ENCODE data around the gene DPEP2NB.
A peak's percentile ranks its signal among the peaks of the same experiment; 100 is the strongest.

DPEP2NB gene

DNA sequence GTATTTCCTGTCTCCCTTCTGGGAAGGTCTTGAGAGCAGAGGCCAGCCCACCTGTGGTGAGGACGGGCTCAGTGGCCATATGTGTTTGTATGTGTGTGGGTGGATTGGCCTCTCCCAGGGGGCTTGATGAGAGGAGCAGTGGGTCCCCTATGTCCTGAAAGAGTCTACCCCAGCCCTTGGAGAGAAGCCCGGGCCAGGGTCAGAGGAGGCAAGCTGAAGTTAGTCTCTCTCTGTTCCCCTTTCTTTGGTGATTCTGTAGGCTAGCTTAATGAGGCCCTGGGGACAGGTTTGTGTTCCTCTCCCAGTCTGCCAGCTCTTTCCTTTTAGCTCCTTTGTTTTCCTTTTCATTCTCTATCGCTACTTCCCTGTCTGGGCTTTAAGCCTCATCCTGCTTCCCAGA is 45.7 kb upstream of the DPEP2NB start:
- Histone ChIP-seq H2AFZ (ENCODE audit: low read length) (no peak overlapping the region), H3K36me3 (ENCODE audit: insufficient read depth, low read length) (peaks cover 7% of the 10 kb centered on the region; the same call in 1 of the 2 replicates), H4K20me1 (ENCODE audit: insufficient read depth, low read length, poor library complexity, severe bottlenecking) (no peaks in the 10 kb centered on the region), H3K27me3 (ENCODE audit: insufficient read depth, low read length, poor library complexity, severe bottlenecking) (no peaks in the 10 kb centered on the region), H3K9me3 (ENCODE audit: insufficient read depth, low read depth, low read length) (no peaks in the 10 kb centered on the region), H3K4me3 (ENCODE audit: low read length, poor library complexity, severe bottlenecking) (no peak overlapping the region), H3F3A (ENCODE audit: low read depth) (no peaks in the 10 kb centered on the region), H3K4me1 (ENCODE audit: insufficient read depth, low read length, poor library complexity, severe bottlenecking) (peaks cover 37% of the 10 kb centered on the region), H3K9ac (ENCODE audit: low read depth, low read length, poor library complexity, severe bottlenecking) (no peak overlapping the region), H3K9me2 (replicated peaks; ENCODE audit: low read depth, low read length) (no peaks in the 10 kb centered on the region), H3K4me2 (ENCODE audit: low read depth, low read length, poor library complexity, severe bottlenecking) (no peak overlapping the region), H3K79me2 (ENCODE audit: insufficient read depth, low read length) (no peaks in the 10 kb centered on the region)
- no peak for TF ChIP-seq EZH2phosphoT487 (IDR thresholded peaks at IDR 0.05; ENCODE audit: borderline replicate concordance)
- TF ChIP-seq, protein P1, sequence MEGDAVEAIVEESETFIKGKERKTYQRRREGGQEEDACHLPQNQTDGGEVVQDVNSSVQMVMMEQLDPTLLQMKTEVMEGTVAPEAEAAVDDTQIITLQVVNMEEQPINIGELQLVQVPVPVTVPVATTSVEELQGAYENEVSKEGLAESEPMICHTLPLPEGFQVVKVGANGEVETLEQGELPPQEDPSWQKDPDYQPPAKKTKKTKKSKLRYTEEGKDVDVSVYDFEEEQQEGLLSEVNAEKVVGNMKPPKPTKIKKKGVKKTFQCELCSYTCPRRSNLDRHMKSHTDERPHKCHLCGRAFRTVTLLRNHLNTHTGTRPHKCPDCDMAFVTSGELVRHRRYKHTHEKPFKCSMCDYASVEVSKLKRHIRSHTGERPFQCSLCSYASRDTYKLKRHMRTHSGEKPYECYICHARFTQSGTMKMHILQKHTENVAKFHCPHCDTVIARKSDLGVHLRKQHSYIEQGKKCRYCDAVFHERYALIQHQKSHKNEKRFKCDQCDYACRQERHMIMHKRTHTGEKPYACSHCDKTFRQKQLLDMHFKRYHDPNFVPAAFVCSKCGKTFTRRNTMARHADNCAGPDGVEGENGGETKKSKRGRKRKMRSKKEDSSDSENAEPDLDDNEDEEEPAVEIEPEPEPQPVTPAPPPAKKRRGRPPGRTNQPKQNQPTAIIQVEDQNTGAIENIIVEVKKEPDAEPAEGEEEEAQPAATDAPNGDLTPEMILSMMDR (conservative IDR thresholded peaks at IDR 0.05; ENCODE audit: low read length): no peak

GRCh38 chr16:68059804-68060203 is 44.1 kb upstream of the DPEP2NB start:
- Histone ChIP-seq H4K20me1 (ENCODE audit: insufficient read depth, low read length, poor library complexity, severe bottlenecking) (no peaks in the 10 kb centered on the region), H3K4me1 (ENCODE audit: insufficient read depth, low read length, poor library complexity, severe bottlenecking) (peaks cover 37% of the 10 kb centered on the region), H3K36me3 (ENCODE audit: insufficient read depth, low read length) (peaks cover 7% of the 10 kb centered on the region; the same call in 1 of the 2 replicates), H3K9me2 (replicated peaks; ENCODE audit: low read depth, low read length) (no peaks in the 10 kb centered on the region), H3K9ac (ENCODE audit: low read depth, low read length, poor library complexity, severe bottlenecking) (peak overlapping the region; percentile 0), H3K27me3 (ENCODE audit: insufficient read depth, low read length, poor library complexity, severe bottlenecking) (no peaks in the 10 kb centered on the region), H3K4me3 (ENCODE audit: low read length, poor library complexity, severe bottlenecking) (no peak overlapping the region), H3K79me2 (ENCODE audit: insufficient read depth, low read length) (no peaks in the 10 kb centered on the region), H3K9me3 (ENCODE audit: insufficient read depth, low read depth, low read length) (no peaks in the 10 kb centered on the region), H3F3A (ENCODE audit: low read depth) (no peaks in the 10 kb centered on the region), H3K4me2 (ENCODE audit: low read depth, low read length, poor library complexity, severe bottlenecking) (peak overlapping the region; percentile 0), H2AFZ (ENCODE audit: low read length) (no peak overlapping the region)
- TF ChIP-seq, protein P1 (conservative IDR thresholded peaks at IDR 0.05; ENCODE audit: low read length): no peak
- TF ChIP-seq EZH2phosphoT487 (IDR thresholded peaks at IDR 0.05; ENCODE audit: borderline replicate concordance): no peak

DNA sequence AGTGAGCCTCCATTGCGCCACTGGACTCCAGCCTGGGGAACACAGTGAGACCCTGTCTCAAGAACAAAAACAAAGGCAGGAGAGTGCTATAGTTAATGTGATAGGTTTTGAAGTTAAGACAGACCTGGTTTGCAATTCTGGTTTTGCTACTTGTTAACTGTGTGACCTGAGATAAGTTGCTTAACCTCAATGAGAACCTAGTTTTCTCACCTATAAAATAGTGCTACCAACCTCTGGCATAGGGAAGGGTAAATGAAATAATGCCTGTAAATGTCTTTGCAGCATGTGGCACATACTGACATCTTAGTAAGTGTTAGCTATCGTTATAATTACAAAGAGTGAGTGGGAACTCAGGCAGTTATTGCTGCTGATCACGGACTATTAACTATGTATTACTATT is 39.7 kb upstream of the DPEP2NB start:
- H3F3A ChIP-seq (ENCODE audit: low read depth): no peaks in the 10 kb centered on the region
- no peak overlapping the region for H3K9ac ChIP-seq (ENCODE audit: low read depth, low read length, poor library complexity, severe bottlenecking)
- H3K4me2 ChIP-seq (ENCODE audit: low read depth, low read length, poor library complexity, severe bottlenecking): no peak overlapping the region
- peaks cover 10% of the 10 kb centered on the region for H3K4me1 ChIP-seq (ENCODE audit: insufficient read depth, low read length, poor library complexity, severe bottlenecking)
- H3K79me2 ChIP-seq (ENCODE audit: insufficient read depth, low read length): no peaks in the 10 kb centered on the region
- no peaks in the 10 kb centered on the region for H3K9me3 ChIP-seq (ENCODE audit: insufficient read depth, low read depth, low read length)
- H3K36me3 ChIP-seq (ENCODE audit: insufficient read depth, low read length): peaks cover 18% of the 10 kb centered on the region; the same call in 1 of the 2 replicates
- no peaks in the 10 kb centered on the region for H3K9me2 ChIP-seq (replicated peaks; ENCODE audit: low read depth, low read length)
- H4K20me1 ChIP-seq (ENCODE audit: insufficient read depth, low read length, poor library complexity, severe bottlenecking): no peaks in the 10 kb centered on the region
- H2AFZ ChIP-seq (ENCODE audit: low read length): no peak overlapping the region
- H3K27me3 ChIP-seq (ENCODE audit: insufficient read depth, low read length, poor library complexity, severe bottlenecking): no peaks in the 10 kb centered on the region
- H3K4me3 ChIP-seq (ENCODE audit: low read length, poor library complexity, severe bottlenecking): no peak overlapping the region
- TF ChIP-seq EZH2phosphoT487 (IDR thresholded peaks at IDR 0.05; ENCODE audit: borderline replicate concordance): no peak
- TF ChIP-seq, protein P1 (conservative IDR thresholded peaks at IDR 0.05; ENCODE audit: low read length): no peak

All from Loucy (cell line).